ENCODE data around the gene SNX4. TPM values are rescaled to one million over a fixed set of nuclear protein-coding genes. Genes with fewer than 3 reads are reported as not detected.
"Not testable (repeated sequence)": the region's sequence is repeated elsewhere in the genome, so short reads cannot be mapped to it uniquely, and the experiment has no call there.

Gene SNX4
- 31.1 and 34.3 TPM in 2 replicates for total RNA-seq

DNA sequence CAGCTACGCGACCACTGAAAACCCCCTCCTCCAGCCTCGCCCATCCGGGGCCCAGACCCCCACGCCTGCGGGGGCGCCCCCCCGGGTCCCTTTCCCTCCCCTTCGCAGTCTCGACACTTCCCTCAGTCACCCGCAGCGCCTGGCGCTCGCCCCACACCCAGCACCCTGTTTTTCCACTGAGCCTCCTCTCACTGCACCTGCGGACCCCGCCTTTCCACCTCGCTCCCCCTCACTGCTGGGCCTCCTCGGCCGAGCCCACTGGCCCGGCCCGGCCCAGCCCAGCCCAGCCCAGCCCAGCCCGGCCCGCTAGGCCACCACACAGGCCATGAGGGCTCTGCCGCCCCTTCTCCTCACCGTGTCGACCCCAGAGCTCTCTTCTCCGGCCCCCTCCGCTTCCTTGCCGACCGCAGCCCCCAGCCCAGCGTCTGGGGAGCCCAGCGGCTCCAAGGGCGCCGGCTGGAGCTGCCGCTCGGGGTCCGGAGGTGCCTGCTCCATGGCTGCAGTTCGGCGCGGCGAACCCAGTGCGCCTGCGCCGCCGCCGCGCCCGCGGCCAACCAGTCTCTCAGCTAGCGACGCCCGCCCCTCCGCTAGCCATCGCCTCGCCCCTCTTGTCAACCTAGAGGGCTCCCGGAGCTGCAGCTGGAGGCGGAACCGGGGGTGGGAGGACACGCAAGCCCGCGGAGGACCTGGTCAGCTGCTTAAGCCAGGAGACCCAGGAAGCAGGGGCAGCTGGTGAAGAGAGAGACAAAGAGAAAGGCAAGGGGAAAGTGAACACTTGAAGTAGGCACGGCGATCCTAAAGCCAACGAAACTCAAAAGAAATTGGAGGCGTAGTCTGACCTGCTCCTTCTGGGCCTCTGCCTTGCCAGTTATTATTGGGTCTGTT is at the start of gene SNX4:
TSS of gene SNX4 (minus strand) at position 525 of the 885 bp plus-strand sequence. CDS start at position 495, 30 bp downstream.
- peak; percentile 79 to 94 for DNase-seq (ENCODE audit: low read depth in 2 of 2)

DNA sequence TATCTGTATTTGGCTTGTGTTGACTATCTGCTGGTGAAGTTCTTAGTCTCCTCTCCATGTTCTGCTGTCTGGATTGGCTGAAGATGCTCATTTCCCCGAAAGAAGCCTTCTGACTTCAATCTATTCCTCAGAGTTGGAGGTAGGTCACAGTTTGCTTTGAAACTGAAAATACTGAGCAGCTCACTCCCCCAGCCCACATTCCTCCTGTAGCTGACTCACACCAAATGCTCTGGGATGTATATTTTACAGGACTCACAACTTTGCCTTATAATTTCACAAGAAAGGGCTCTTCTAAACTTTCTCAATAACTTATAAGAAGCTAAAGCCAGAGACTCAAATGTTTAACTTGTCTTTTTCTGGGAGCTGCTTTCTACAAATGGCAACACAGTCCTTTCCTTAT is 36.3 kb upstream of the SNX4 start:
- no peak for DNase-seq (ENCODE audit: low read depth in 2 of 2)

DNA sequence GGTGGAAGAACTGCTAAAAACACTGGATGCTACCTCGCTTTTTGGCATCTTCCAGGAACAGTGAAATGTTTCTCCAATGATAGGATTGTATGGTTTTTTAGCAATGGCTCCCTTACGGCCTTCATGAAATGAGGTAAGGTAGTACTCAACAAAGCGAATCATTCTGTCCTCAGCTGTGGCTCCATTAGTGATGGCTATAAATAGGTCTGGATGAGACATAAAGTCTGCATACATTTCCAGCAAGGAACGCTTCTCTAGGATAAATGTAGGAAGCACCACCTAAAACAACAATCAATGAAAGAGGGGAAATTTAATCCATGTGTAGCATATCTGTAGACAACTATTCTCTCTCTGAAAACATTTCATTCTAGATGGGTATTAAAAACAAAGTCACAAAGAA is 32.4 kb upstream of the SNX4 start:
- no peak for DNase-seq (ENCODE audit: low read depth in 2 of 2)

DNA sequence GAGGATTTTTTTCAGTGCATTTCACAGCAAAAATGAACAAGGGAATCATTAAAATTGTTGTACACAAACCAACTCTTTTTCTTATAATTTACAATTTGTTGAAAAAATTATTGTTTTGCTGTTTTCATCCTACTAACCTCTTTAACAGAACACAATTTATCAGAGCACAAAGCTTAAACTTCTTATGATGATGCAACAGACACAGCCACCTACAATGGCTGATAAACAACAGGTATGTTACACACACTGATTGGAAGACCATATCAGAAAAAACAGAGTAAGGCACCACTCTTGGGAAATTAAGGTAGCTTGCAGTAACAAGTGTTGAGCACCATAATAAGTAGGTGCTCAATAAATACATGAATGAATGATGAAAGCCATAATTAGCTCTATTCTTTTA is 8.9 kb upstream of the SNX4 start:
- no peak for DNase-seq (ENCODE audit: low read depth in 2 of 2)

DNA sequence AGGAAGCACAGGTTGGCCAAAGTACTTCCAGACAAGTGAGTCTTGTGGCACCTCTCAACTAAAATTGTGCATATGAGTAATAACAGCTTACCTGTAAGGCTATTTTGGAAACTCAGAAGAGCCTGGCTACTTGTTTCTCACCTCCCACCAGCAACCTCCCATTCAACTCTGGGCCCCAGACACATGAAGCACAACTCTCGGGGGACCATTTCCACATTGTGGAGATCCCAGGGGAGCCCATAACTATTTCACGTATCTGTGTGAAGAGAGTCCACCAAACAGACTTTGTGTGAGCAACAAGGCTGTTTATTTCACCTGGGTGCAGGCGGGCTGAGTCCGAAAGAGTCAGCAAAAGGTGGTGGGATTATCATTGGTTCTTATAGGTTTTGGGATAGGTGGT is 5.2 kb upstream of the SNX4 start:
- no peak for DNase-seq (ENCODE audit: low read depth in 2 of 2)

DNA sequence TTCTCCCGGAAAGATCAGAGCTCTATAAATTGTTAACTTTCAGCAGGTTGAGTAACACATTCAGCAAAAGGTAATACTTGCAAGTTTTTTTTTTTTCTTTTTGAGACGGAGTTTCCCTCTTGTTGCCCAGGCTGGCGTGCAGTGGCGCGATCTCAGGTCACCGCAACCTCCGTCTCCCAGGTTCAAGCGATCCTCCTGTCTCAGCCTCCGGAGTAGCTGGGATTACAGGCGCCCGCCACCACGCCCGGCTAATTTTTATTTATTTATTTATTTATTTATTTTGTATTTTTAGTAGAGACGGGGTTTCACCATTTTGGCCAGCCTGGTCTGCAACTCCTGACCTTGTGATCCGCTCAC is 539 bp upstream of the SNX4 start:
- not testable (repeated sequence) for DNase-seq (ENCODE audit: low read depth in 2 of 2)

DNA sequence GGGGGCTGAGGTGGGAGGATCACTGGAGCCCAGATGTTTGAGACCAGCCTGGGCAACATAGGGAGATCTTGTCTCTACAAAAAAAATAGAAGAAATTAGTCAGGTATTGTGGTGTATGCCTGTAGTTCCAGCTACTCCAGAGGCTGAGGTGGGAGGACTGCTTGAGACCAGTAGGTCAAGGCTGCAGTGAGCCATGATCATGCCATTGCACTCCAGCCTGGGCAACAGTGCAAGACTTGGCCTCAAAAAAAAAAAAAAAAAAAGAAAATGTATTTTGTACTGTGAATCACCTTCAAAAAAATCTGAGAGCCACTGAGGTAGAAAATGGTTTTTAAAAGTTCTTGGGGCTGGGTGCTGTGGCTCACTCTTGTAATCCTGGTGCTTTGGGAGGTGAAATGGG is 4.6 kb downstream of the SNX4 start:
- no peak for DNase-seq (ENCODE audit: low read depth in 2 of 2)

DNA sequence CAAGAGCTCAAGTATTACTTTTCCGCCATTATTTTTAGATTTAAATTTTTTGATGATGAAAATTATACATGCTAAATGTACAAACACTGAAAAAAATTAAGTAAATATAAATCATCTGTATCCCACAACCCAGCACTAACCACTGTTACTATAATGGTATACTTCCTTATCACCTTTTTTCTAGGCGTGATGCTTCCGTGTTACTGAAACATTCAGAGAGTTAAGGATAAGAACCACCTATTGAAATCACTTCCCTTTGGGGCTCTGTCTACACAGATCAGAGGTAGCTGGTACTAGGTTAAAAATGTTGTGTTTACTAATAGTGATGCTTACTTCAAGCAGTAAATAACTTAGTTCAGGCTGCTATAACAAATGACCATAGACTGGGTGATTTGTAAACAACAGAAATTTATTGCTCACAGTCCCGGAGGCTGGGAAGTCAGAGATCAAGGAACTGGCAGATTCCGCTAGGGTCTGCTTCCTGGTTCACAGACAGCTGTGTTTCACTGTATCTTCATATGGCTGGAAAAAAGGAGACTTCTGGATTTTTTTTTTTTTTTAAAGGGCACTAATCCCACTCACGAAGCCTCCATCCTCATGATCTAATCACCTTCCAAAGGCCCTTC is 6.4 kb downstream of the SNX4 start:
- DNase-seq (ENCODE audit: low read depth in 2 of 2) = peak in 1 of 2 donors; percentile 7

DNA sequence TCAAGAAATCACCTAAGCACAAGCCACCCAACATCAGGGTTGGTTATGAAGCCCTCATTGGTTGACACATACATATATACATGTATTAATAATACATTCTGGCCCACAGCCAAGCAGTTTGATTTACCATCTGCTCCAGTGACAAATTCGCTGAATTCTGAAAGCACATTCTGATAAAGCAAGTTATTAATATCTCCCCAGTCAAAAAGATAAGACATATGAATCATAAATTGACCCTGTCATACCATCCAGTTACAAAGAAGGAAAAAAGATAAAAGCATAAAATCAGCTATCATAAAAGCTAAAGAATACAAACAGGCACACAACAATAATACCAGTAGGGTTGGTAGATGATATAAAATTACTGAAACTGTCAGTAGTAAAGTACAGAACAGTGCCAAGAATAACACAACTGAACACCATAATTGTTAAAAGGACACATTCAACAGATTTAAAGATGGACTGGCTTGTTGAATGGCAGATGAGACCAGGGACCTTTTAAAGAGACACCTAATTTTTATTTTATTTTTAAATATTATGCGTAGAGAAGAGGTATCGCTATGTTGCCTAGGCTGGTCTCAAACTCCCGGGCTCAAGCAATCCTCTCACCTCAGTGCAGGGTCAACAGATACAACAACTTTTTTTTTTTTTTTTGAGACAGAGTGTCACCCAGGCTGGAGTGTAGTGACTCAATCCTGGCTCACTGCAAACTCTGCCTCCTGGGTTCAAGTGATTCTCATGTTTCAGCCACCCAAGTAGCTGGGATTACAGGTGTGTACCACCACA is 7.7 kb downstream of the SNX4 start:
- peak; percentile 51 to 93 for DNase-seq (ENCODE audit: low read depth in 2 of 2)

DNA sequence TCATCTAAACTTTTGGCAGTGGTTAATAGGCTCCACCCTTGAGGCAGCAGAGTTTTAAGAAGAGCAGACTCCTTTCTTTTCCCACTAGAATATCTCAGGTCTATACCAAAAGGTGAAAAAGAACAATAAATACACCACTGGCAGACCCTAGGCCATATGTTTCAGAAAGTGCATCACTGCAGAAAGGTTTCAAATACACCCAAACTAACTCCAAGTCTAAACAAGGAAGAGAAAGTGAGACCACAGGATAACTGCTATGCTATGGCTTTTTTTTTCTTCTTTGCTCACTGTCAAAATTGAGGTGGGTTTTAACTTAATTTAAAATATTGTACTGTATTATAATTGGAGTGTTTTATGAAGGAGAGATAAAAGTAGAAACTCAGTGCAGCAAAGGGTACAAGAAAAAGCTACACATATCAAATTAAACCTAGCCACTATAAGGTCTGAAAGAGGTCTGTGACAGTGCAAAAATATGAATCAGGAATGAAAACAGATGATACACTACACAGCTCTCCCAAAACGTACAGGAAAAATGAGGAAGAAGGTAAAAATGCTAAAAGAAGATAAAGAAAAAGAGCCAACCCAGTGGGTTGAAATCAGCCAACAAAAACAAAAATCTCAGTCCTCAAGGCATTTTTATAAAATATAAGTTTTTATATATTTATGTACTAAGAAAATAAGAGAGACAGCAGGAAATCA is 8.4 kb downstream of the SNX4 start:
- no peak for DNase-seq (ENCODE audit: low read depth in 2 of 2)

DNA sequence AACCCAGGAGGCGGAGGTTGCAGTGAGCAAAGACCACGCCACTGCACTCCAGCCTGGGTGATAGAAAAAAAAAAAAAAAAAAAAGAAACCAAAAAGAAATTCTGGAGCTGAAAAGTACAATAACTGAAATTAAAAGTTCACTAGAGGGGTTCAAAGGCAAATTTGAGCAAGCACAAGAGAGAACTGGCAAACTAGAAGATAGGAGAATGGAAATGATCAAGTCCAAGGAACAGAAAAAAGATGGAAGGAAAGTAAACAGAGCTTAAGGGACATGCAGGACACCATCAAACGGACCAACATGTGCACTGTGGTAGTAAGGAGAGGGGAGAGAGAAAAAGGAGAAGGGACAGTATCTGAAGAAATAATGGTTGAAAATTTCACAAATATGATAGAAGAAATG is 12.9 kb downstream of the SNX4 start:
- DNase-seq (ENCODE audit: low read depth in 2 of 2) = no peak

DNA sequence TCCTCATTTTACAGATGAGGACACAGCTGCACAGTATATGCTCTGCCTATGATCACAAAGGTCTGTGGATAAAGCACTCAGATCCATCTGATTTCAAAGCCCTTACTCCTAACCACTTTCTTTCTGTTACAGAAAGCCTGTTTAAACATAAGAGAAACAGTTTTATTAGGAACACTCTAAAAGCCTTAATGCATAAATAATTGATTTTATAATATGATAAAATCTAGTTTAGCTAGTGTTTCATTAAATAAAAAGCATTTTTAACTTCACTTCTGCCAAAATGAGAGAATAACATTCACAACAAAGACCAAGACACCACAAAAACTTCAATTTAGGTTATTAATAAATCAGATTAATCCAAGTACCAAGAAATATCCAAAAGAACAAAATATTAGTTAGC is 21.4 kb downstream of the SNX4 start:
- DNase-seq (ENCODE audit: low read depth in 2 of 2) = no peak

DNA sequence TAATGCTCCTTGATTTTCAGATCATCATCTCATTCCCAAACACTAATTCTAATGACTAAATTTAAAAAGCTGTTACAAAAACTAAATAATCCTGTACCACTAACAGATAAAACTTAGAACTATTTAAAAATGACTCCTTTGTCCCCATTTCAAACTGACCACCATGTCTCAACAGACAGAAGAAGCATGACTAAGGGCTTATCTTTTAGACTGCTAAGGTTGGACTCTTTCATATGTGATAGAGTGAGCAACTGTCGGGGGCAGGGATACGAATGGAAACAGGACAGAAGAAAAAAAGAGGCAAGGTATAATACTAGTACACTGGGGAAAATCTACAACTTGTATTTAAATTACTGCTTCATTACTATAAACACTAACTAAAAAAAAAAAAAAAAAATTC is 23.3 kb downstream of the SNX4 start:
- no peak for DNase-seq (ENCODE audit: low read depth in 2 of 2)

DNA sequence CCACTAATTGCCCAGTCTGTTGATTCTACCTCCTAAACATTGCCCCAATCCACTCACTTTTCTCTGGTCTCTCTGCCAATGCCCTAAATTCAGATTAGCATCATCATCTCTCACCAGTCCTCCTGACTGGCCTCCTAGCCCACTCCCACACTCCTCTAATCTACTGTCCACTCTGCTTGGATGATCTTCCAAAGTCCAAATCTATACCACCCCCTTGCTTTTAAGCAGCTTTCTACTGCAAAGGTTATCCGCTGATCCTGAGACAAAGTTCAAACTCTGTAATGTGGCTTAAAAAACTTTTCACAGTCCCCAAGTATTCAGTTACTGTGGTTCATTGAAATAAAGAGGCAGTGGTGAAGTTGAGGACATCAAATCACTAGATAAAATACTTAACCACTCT is 37.6 kb downstream of the SNX4 start:
- no peak for DNase-seq (ENCODE audit: low read depth in 2 of 2)

DNA sequence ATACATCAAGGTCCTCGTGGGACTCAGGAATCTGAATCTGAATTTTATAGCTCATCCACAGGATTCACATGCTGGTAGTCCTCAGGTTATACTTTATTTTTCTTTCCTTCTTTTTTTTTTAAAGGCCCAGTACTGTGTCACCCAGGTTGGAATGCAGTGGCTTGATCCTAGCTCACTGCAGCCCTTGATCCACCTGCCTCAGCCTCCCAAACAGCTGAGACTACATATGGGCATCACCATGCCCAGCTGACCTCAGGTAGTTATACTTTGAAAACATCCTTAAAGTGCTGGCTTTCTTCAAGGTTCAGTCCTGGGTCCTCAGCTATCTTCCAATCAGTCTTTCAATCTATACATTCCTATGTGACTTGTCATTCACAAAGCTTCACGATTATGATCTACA is 38.2 kb downstream of the SNX4 start:
- DNase-seq (ENCODE audit: low read depth in 2 of 2) = no peak

DNA sequence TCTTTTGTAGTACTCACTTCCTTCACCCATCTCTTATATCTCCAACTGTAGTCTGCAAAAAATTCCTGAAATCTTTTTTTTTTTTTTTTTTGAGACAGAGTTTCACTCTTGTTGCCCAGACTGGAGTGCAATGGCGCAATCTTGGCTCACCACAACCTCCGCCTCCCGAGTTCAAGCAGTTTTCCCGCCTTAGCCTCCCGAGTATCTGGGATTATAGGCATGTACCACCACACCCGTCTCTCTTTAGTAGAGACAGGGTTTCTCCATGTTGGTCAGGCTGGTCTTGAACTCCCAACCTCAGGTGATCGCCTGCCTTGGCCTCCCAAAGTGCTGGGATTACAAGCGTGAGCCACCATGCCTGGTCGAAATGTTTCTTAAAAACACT is 38.6 kb downstream of the SNX4 start:
- DNase-seq (ENCODE audit: low read depth in 2 of 2) = not testable (repeated sequence)

DNA sequence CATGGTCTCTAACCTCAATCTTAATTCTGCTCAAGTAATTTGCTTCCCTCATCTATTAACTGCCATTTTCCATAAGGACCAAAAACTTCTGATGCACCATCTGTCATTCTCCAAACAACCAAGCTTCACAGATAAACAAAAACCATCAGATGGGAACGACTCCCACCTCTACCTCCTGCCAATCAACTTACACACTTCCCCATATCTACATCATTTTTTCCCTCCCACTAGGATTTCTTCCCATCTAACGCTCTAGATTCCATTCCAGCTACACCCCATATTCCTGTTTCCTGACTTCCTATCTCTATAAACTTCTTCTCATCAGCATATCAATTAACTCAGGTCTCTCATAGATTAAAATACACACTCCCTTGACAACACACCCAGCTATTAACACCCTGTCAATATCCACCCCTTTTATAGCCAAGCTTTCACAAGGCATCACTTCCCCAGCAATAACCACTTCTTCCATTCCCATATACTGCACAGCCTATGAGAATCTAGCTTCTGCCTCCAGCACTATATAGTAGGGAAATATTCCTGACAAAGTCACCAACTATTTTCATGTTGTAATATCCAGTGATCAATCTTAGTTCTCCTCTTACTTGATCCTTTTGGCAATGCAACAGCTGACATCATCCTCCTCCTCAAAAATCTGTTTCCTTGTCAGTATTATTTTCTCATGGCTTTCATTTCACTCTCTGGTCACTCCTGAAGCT is 39.2 kb downstream of the SNX4 start:
- no peak for DNase-seq (ENCODE audit: low read depth in 2 of 2)

DNA sequence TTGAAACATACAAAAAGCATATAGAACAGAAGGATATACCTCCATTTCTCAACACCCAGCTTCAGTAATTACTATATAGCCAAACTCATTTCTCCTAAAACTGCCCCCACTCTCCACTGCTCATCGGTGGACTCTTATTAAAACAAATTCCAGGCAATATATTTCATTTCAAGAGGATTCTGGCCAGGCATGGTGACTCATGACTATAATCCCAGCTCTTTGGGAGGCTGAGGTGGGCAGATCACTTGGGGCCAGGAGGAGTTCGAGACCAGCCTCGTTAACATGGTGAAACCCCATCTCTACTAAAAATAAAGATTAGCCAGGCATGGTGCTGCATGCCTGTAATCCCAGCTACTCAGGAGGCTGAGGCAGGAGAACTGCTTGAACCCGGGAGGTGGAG is 40.9 kb downstream of the SNX4 start:
- no peak for DNase-seq (ENCODE audit: low read depth in 2 of 2)

DNA sequence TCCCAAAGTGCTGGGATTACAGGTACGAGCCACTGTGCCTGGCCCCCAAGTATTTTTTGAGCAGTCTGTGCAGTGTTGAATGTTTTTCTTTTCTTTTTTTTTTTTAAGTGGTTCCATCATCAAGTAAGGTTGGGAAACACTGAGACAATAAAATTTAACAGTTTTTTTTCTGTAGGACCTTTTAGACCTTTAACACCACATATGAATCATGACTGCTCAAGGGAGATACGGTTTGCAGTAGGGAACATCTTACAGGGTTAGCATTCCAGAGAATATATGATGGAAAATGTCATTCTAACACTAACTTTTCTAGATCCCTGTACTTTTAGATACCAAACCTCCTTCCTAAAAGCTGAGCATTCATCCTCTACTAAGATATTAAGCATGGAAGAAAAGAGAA is 41.7 kb downstream of the SNX4 start:
- DNase-seq (ENCODE audit: low read depth in 2 of 2) = no peak

DNA sequence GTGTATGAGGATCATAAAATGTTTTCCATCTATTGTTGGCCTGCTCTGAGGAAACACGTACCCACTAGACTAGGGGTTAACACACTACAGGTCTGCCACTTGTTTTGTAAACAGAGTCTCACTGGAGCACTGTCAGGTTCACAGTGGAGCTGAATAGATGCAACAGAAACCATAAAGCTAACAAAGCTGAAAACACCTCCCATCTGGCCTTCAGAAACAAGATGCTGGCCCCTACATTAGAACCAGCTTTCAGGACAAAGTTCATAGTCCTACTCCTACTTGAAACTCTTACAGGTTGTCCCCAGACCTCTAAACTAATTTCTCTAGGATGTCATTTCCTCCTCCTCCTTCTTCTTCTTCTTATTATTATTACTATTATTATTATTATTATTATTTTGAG is 42.3 kb downstream of the SNX4 start:
- no peak for DNase-seq (ENCODE audit: low read depth in 2 of 2)

DNA sequence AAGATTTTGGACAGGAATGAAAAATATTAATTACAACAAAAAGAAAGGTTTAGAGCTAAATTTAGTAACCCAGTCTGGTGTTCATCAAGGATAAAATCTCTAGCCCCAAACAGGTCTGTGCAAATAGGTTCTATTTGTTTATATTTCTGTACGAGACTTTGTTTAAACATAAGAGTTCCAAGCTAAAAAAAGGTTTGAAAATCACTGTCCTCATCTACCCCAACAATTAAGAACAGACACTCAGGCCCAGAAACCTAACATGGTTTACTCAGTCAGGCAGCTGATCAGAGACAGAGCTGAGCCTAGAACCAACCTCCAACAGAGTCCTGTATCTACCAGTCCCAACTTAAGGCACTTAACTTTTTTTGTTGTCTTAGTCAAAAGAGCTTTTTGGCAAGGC is 49.3 kb downstream of the SNX4 start:
- no peak for DNase-seq (ENCODE audit: low read depth in 2 of 2)
